Endothelial cell (in vitro differentiated cells): Measurements from ENCODE around the gene ALDH1B1. TPM values are rescaled to one million over a fixed set of nuclear protein-coding genes. Genes with fewer than 3 reads are reported as not detected.

Source experiments
- DNase-seq: peaks from one replicate; pipeline ENCODE4 v3.0.0; 2021; ENCODE audit warnings: low spot score
- H3K27ac Mint-ChIP-seq: one replicate; pipeline ENCODE4 v1.8.0; 2021; ENCODE audit warnings: mixed read lengths, inconsistent platforms; ENCODE audit not compliant: unreplicated experiment
- H3K27me3 Mint-ChIP-seq: one replicate; pipeline ENCODE4 v1.8.0; 2021; ENCODE audit warnings: mild to moderate bottlenecking, moderate library complexity, mixed read lengths, inconsistent platforms; ENCODE audit not compliant: unreplicated experiment
- H3K36me3 Mint-ChIP-seq: one replicate; pipeline ENCODE4 v1.8.0; 2021; ENCODE audit warnings: mild to moderate bottlenecking, low read depth, mixed read lengths, inconsistent platforms; ENCODE audit not compliant: unreplicated experiment
- H3K4me1 Mint-ChIP-seq: one replicate; pipeline ENCODE4 v1.8.0; 2021; ENCODE audit warnings: mild to moderate bottlenecking, mixed read lengths, inconsistent platforms; ENCODE audit not compliant: unreplicated experiment
- H3K4me3 Mint-ChIP-seq: one replicate; pipeline ENCODE4 v1.8.0; 2021; ENCODE audit warnings: mild to moderate bottlenecking, mixed read lengths, inconsistent platforms; ENCODE audit not compliant: unreplicated experiment
- H3K9me3 Mint-ChIP-seq: one replicate; pipeline ENCODE4 v1.8.0; 2021; ENCODE audit warnings: mixed read lengths, inconsistent platforms; ENCODE audit not compliant: unreplicated experiment
- CTCF ChIP-seq: fragments of 200-600 bp; sonication (generic); IDR thresholded peaks from one replicate; pipeline ENCODE4 v1.5.0; 2021; ENCODE audit warnings: antibody characterized with exemption; ENCODE audit not compliant: unreplicated experiment
- total RNA-seq: library from RNA; stranded (reverse); fragmentation: NEBNext Ultra II Directional; extraction: Animal tissue kit (Norgen Biotek cat#: 25700); gene quantifications from one replicate; pipeline ENCODE4 v1.2.1, GENCODE V29; 2021; ENCODE audit not compliant: unreplicated experiment

ALDH1B1 gene
- total RNA-seq, 1 donor from 2014 or later = 18.7 TPM

- Mint-ChIP-seq H3K27ac (no peak overlapping the region), H3K36me3 (no peaks in the 10 kb centered on the region), H3K9me3 (no peaks in the 10 kb centered on the region), H3K27me3 (peaks cover 14% of the 10 kb centered on the region), H3K4me3 (no peak overlapping the region), H3K4me1 (peaks cover 18% of the 10 kb centered on the region)
- no peak for TF ChIP-seq CTCF
- no peak for DNase-seq
Observed at GRCh38 chr9:38439916-38440301, 47.4 kb downstream of the ALDH1B1 start.

- no peak for DNase-seq
- peaks cover 15% of the 10 kb centered on the region for H3K4me1 Mint-ChIP-seq
- no peaks in the 10 kb centered on the region for H3K36me3 Mint-ChIP-seq
- H3K4me3 Mint-ChIP-seq = no peak overlapping the region
- no peaks in the 10 kb centered on the region for H3K9me3 Mint-ChIP-seq
- TF ChIP-seq CTCF = no peak
- no peak overlapping the region for H3K27ac Mint-ChIP-seq
- H3K27me3 Mint-ChIP-seq = peaks cover 14% of the 10 kb centered on the region
Observed at GRCh38 chr9:38440516-38440915, 48.0 kb downstream of the ALDH1B1 start.

- Mint-ChIP-seq H3K27ac (no peak overlapping the region), H3K27me3 (peaks cover 14% of the 10 kb centered on the region), H3K4me3 (no peak overlapping the region), H3K4me1 (peaks cover 15% of the 10 kb centered on the region), H3K36me3 (no peaks in the 10 kb centered on the region), H3K9me3 (no peaks in the 10 kb centered on the region)
- DNase-seq = no peak
- no peak for TF ChIP-seq CTCF
Observed at GRCh38 chr9:38441347-38442085, 49.0 kb downstream of the ALDH1B1 start.

- Mint-ChIP-seq H3K9me3 (no peaks in the 10 kb centered on the region), H3K4me1 (peaks cover 6% of the 10 kb centered on the region), H3K36me3 (no peaks in the 10 kb centered on the region), H3K27me3 (peaks cover 13% of the 10 kb centered on the region), H3K27ac (no peak overlapping the region), H3K4me3 (no peak overlapping the region)
- TF ChIP-seq CTCF = no peak
- DNase-seq = no peak
Observed at GRCh38 chr9:38442473-38443096, 50.1 kb downstream of the ALDH1B1 start.

GRCh38 chr9:38443181-38443580, 50.7 kb downstream of the ALDH1B1 start:
- H3K9me3 Mint-ChIP-seq = no peaks in the 10 kb centered on the region
- no peak overlapping the region for H3K27ac Mint-ChIP-seq
- H3K27me3 Mint-ChIP-seq = peaks cover 13% of the 10 kb centered on the region
- H3K4me3 Mint-ChIP-seq = no peak overlapping the region
- TF ChIP-seq CTCF = no peak
- no peaks in the 10 kb centered on the region for H3K36me3 Mint-ChIP-seq
- no peak for DNase-seq
- H3K4me1 Mint-ChIP-seq = peaks cover under 1% of the 10 kb centered on the region
